Activated naive CD4-positive, alpha-beta T cell treated with anti-CD3 and anti-CD28 coated beads for 36 hours (primary cell): ENCODE results near the gene TH. TPM values are rescaled to one million over a fixed set of nuclear protein-coding genes. Genes with fewer than 3 reads are reported as not detected.

ENCODE experiments used
- CTCF ChIA-PET: fragments of 350-600 bp; sonication (Branson Sonifier 250); formaldehyde crosslinking; loops from one replicate; lab custom pipeline; 2021; ENCODE audit warnings: antibody characterized with exemption; lab: Charles Lee
- DNase-seq: peaks from one replicate; pipeline ENCODE4 v3.0.0-alpha.2; 2020
- H3K27ac Mint-ChIP-seq: one replicate; pipeline ENCODE4 v1.8.0; 2021; ENCODE audit warnings: mild to moderate bottlenecking, mixed read lengths
- H3K27me3 Mint-ChIP-seq: one replicate; pipeline ENCODE4 v1.8.0; 2021; ENCODE audit warnings: low read depth, mixed read lengths
- H3K36me3 Mint-ChIP-seq: one replicate; pipeline ENCODE4 v1.8.0; 2021; ENCODE audit warnings: low read depth, mixed read lengths
- H3K4me1 Mint-ChIP-seq: one replicate; pipeline ENCODE4 v1.8.0; 2021; ENCODE audit warnings: low read depth, mixed read lengths
- H3K4me3 Mint-ChIP-seq: one replicate; pipeline ENCODE4 v1.8.0; 2021; ENCODE audit warnings: mild to moderate bottlenecking, moderate library complexity, mixed read lengths
- H3K9me3 Mint-ChIP-seq: one replicate; pipeline ENCODE4 v1.8.0; 2021; ENCODE audit warnings: mixed read lengths
- intact Hi-C: fragments of 100-400 bp; cut with micrococcal nuclease; formaldehyde crosslinking; loops from one replicate; pipeline ENCODE4 v1.15.1; 2023
- total RNA-seq, 2 experiments: library from RNA; stranded (reverse); gene quantifications; one replicate each; pipeline ENCODE4 v1.2.3, GENCODE V29; 2021

TH gene
- total RNA-seq, 2 experiments from 2014 or later: not detected

DNA sequence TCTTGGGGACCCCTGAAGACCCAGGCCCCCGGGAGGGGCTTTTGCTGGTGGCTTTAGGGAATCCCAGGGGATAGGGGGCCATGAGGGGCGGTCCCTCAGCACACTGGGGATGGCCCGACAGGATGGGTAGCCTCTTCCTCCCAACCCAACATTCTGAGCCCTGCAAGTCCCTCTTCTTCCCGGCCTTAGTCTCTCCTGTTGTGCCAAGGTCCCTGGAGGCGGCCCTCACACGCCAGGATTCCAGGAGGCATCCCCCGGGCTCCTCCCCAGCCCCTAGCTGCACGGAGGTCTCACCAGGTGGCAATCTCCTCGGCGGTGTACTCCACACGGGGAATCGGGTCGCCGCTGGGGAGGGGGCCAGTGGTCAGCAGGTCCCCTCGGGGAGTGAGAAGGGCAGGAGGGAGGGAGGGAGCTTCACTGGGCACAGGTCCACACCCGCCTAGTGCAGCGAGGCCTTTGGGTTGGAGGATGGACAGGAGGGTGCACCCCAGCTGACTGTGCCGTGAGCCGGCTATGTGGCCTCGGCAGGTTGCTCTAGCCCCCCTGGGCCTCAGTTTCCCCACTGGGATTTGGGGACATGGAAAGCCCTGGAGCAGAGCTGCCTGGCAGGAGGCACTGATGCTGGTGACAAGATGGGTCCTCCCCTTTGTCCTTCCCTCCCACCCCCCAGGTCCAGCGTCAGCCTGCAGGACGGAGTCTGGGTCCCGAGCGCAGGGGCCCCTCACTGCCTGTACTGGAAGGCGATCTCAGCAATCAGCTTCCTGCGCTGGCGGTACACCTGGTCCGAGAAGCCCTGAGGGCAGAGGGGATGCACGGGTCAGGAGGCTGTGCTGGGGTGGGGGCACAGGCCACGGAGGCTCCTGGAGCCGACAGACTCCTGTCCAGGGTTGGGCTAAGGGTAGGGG, 4.2 kb downstream of the TH start:
- intact Hi-C loops: no loop called here
- DNase-seq: no peak
- H3K27ac Mint-ChIP-seq: no peak overlapping the region
- CTCF ChIA-PET: interaction anchor here (3.2 kb wide), 1 partner anchor 253 kb away, joined by 15 read pairs; no protein-coding TSS in a partner anchor
- H3K4me3 Mint-ChIP-seq: no peak overlapping the region
- no peaks in the 10 kb centered on the region for H3K36me3 Mint-ChIP-seq
- H3K9me3 Mint-ChIP-seq: no peaks in the 10 kb centered on the region
- H3K27me3 Mint-ChIP-seq: no peaks in the 10 kb centered on the region
- H3K4me1 Mint-ChIP-seq: no peaks in the 10 kb centered on the region

- peak; percentile 56 for DNase-seq
- no peaks in the 10 kb centered on the region for H3K9me3 Mint-ChIP-seq
- CTCF ChIA-PET: interaction anchor here (0.7 to 3.2 kb wide), 4 partner anchors 10 to 254 kb away, joined by 3 to 15 read pairs (median 4); no protein-coding TSS in a partner anchor
- no peaks in the 10 kb centered on the region for H3K27me3 Mint-ChIP-seq
- H3K36me3 Mint-ChIP-seq: no peaks in the 10 kb centered on the region
- no peak overlapping the region for H3K27ac Mint-ChIP-seq
- intact Hi-C loops: loop anchor here (1.0 kb wide), 1 partner anchor 254 kb away; no protein-coding TSS in a partner anchor
- no peak overlapping the region for H3K4me3 Mint-ChIP-seq
- H3K4me1 Mint-ChIP-seq: no peaks in the 10 kb centered on the region
Measured at GRCh38 chr11:2166091-2166851, 5.3 kb downstream of the TH start.

DNA sequence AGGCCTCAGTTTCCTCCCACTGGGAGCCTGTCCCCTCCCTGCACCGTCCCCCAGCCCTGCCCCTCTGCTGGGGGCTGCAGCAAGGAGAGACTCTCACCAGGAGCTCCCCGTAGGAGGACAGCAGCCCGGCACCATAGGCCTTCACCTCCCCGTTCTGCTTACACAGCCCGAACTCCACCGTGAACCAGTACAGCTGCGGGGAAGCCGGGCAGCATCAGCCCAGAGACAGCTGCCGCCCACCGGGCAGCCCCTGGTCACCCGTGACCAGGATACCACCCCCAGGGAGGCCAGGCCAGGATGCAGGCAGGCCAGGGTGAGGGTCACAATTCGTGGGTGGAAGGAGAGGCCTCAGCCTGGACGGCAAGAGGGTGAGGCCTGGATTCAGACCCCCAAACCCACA, 6.0 kb downstream of the TH start:
- no peaks in the 10 kb centered on the region for H3K27me3 Mint-ChIP-seq
- no peak for DNase-seq
- H3K36me3 Mint-ChIP-seq: no peaks in the 10 kb centered on the region
- H3K27ac Mint-ChIP-seq: no peak overlapping the region
- H3K4me1 Mint-ChIP-seq: no peaks in the 10 kb centered on the region
- intact Hi-C loops: no loop called here
- H3K9me3 Mint-ChIP-seq: no peaks in the 10 kb centered on the region
- H3K4me3 Mint-ChIP-seq: no peak overlapping the region
- CTCF ChIA-PET: interaction anchor here (0.7 to 3.2 kb wide), 5 partner anchors 9 to 255 kb away, joined by 3 to 15 read pairs (median 3); no protein-coding TSS in a partner anchor

- H3K4me1 Mint-ChIP-seq: no peaks in the 10 kb centered on the region
Measured at GRCh38 chr11:2164861-2165555, 6.6 kb downstream of the TH start.

DNA sequence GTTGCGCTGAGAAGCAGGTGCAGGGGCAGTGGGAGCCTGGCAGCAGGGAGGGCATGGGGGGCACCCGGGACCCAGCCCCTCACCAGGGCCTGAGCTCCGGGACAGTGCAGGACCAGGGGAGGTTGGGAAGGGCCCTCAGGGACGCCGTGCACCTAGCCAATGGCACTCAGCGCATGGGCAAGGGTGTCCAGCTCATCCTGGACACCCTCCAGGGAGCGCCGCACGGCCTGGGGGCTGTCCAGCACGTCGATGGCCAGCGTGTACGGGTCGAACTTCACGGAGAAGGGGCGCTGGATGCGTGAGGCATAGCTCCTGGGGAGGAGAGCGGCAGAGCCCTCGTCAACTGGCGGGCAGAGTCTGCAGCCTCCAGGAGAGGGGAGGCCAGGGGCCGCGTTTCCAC, 7.5 kb downstream of the TH start:
- Mint-ChIP-seq H3K4me3 (no peak overlapping the region), H3K27me3 (no peaks in the 10 kb centered on the region)

More at GRCh38 chr11:2164861-2165555, 6.6 kb downstream of the TH start:
- intact Hi-C loops: no loop called here
- no peaks in the 10 kb centered on the region for H3K27me3 Mint-ChIP-seq
- no peak for DNase-seq
- H3K27ac Mint-ChIP-seq: no peak overlapping the region
- H3K4me3 Mint-ChIP-seq: no peak overlapping the region
- no peaks in the 10 kb centered on the region for H3K36me3 Mint-ChIP-seq
- no peaks in the 10 kb centered on the region for H3K9me3 Mint-ChIP-seq
- CTCF ChIA-PET: interaction anchor here (0.7 to 3.2 kb wide), 6 partner anchors 9 to 255 kb away, joined by 3 to 15 read pairs (median 3); no protein-coding TSS in a partner anchor

DNA sequence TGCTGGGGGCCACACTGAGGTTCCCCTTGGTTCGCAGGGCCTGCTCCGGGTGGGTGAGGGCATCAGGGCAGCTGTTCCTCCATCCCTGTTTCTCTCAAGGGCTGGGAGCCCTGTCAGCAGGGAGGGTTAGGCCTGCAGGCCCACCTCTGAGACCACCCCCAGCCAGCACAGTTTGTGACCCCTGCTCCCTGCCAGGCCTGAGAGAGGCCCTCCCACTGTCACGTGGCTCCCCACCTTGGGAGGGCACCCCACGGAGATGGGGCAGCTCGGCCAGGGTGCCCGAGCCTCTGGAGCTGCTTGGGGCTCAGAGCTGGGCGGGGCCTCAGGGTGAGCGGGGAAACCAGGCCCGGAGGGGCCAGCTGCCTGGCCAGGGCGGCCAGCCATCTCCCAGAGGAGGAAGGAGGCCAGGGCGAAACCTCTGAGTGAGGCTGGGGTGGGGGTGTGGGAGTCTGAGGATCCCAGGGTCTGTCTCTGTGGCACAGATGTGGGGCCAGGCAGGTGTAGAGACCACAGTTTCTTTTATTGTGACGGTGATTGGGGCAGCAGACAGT, 8.1 kb downstream of the TH start:
- DNase-seq: no peak
- Mint-ChIP-seq H3K36me3 (no peaks in the 10 kb centered on the region), H3K27ac (no peak overlapping the region), H3K27me3 (no peaks in the 10 kb centered on the region), H3K9me3 (no peaks in the 10 kb centered on the region), H3K4me1 (no peaks in the 10 kb centered on the region), H3K4me3 (no peak overlapping the region)
- CTCF ChIA-PET: interaction anchor here (1.4 to 1.8 kb wide), 2 partner anchors 10 to 257 kb away, joined by 7 read pairs; no protein-coding TSS in a partner anchor
- intact Hi-C loops: no loop called here

More for the DNA sequence above, 7.5 kb downstream of the TH start:
- no peaks in the 10 kb centered on the region for H3K9me3 Mint-ChIP-seq
- H3K27ac Mint-ChIP-seq: no peak overlapping the region
- intact Hi-C loops: no loop called here
- no peak for DNase-seq
- H3K36me3 Mint-ChIP-seq: no peaks in the 10 kb centered on the region
- CTCF ChIA-PET: interaction anchor here (1.3 to 1.9 kb wide), 5 partner anchors 8 to 256 kb away, joined by 3 to 7 read pairs (median 4); no protein-coding TSS in a partner anchor
- no peaks in the 10 kb centered on the region for H3K4me1 Mint-ChIP-seq

- Mint-ChIP-seq H3K9me3 (no peaks in the 10 kb centered on the region), H3K4me3 (no peak within 1 kb of the TSS), H3K27ac (no peak within 1 kb of the TSS), H3K27me3 (peaks cover 3% of the 10 kb centered on the region), H3K4me1 (no peaks in the 10 kb centered on the region), H3K36me3 (no peaks in the 10 kb centered on the region)
- intact Hi-C loops: no loop called here
- no peak for DNase-seq
- CTCF ChIA-PET: no interaction called here
Measured at GRCh38 chr11:2160736-2161259, 10.8 kb downstream of the TH start, which contains the start of gene INS. INS (minus strand) TSS chr11:2161209; CDS start chr11:2160971, 238 bp downstream.

GRCh38 chr11:2159536-2160413, 11.8 kb downstream of the TH start:
- Mint-ChIP-seq H3K9me3 (no peaks in the 10 kb centered on the region), H3K4me3 (no peak overlapping the region), H3K4me1 (no peaks in the 10 kb centered on the region), H3K27ac (no peak overlapping the region), H3K36me3 (no peaks in the 10 kb centered on the region), H3K27me3 (peaks cover 3% of the 10 kb centered on the region)
- intact Hi-C loops: no loop called here
- CTCF ChIA-PET: interaction anchor here (1.2 kb wide), 1 partner anchor 12 kb away, joined by 4 read pairs; no protein-coding TSS in a partner anchor
- no peak for DNase-seq

DNA sequence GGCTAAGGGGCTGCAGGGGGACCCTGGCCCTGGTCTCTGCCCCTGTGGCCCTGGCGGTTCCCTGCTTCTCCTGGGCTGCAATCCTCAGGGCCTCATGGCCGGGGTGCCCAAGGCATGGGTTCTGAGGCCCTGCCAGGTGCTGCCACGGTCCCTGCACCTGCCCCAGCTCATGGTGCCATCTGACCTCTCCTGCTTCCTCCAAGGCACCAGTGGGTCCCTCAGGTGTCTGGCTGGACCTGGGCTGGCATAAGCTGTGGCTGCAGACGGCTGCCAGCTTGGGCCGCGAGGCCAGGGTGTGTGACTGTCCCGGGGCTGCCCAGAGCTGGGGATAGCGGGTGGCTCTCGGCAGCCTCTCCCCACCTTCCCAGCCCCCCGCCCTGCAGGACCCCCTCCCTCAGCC, 12.6 kb downstream of the TH start:
- peaks cover 3% of the 10 kb centered on the region for H3K27me3 Mint-ChIP-seq
- no peaks in the 10 kb centered on the region for H3K9me3 Mint-ChIP-seq
- no peak for DNase-seq
- H3K36me3 Mint-ChIP-seq: no peaks in the 10 kb centered on the region
- H3K27ac Mint-ChIP-seq: no peak overlapping the region
- CTCF ChIA-PET: interaction anchor here (0.9 to 1.2 kb wide), 2 partner anchors 12 to 373 kb away, joined by 3 to 4 read pairs; no protein-coding TSS in a partner anchor
- no peaks in the 10 kb centered on the region for H3K4me1 Mint-ChIP-seq
- H3K4me3 Mint-ChIP-seq: no peak overlapping the region
- intact Hi-C loops: no loop called here

- intact Hi-C loops: no loop called here
- no peak for DNase-seq
- CTCF ChIA-PET: interaction anchor here (0.9 to 1.0 kb wide), 2 partner anchors 191 to 373 kb away, joined by 3 read pairs; no protein-coding TSS in a partner anchor
Measured at GRCh38 chr11:2158296-2158737, 13.3 kb downstream of the TH start.

More at GRCh38 chr11:2158296-2158737, 13.3 kb downstream of the TH start:
- no peaks in the 10 kb centered on the region for H3K36me3 Mint-ChIP-seq
- peaks cover 3% of the 10 kb centered on the region for H3K27me3 Mint-ChIP-seq
- no peaks in the 10 kb centered on the region for H3K4me1 Mint-ChIP-seq
- H3K27ac Mint-ChIP-seq: no peak overlapping the region
- no peaks in the 10 kb centered on the region for H3K9me3 Mint-ChIP-seq
- no peak overlapping the region for H3K4me3 Mint-ChIP-seq
